NB4 (cell line): Measurements from ENCODE around the gene PEX11A.
"Not testable (repeated sequence)": the region's sequence is repeated elsewhere in the genome, so short reads cannot be mapped to it uniquely, and the experiment has no call there.

Source experiments
- DNase-seq: peaks from one replicate; pipeline ENCODE4 v3.0.0; 2010; ENCODE audit warnings: low read depth
- H3K4me3 ChIP-seq: one replicate; pipeline ENCODE4 v1.5.1; 2011; ENCODE audit warnings: mild to moderate bottlenecking, low read depth, low read length, moderate library complexity
- MAX ChIP-seq: IDR thresholded peaks from 2 replicates; pipeline ENCODE4 v1.6.1; 2011; ENCODE audit warnings: low read depth, low read length
- MYC ChIP-seq: IDR thresholded peaks from 2 replicates; pipeline ENCODE4 v1.6.1; 2011; ENCODE audit warnings: low read depth, low read length
- POLR2A ChIP-seq: IDR thresholded peaks from 2 replicates; pipeline ENCODE4 v1.6.1; 2011; ENCODE audit warnings: mild to moderate bottlenecking; ENCODE audit not compliant: insufficient read length; ENCODE audit errors: extremely low read depth
- TF ChIP-seq, protein P1 (sequence below): IDR thresholded peaks from one replicate; pipeline ENCODE4 v1.5.1; 2012; ENCODE audit warnings: low read depth, low read length

Gene PEX11A

GRCh38 chr15:89695198-89695597 is 4.6 kb upstream of the PEX11A start:
- TF ChIP-seq POLR2A: no peak
- no peak for TF ChIP-seq MYC
- TF ChIP-seq, protein P1, sequence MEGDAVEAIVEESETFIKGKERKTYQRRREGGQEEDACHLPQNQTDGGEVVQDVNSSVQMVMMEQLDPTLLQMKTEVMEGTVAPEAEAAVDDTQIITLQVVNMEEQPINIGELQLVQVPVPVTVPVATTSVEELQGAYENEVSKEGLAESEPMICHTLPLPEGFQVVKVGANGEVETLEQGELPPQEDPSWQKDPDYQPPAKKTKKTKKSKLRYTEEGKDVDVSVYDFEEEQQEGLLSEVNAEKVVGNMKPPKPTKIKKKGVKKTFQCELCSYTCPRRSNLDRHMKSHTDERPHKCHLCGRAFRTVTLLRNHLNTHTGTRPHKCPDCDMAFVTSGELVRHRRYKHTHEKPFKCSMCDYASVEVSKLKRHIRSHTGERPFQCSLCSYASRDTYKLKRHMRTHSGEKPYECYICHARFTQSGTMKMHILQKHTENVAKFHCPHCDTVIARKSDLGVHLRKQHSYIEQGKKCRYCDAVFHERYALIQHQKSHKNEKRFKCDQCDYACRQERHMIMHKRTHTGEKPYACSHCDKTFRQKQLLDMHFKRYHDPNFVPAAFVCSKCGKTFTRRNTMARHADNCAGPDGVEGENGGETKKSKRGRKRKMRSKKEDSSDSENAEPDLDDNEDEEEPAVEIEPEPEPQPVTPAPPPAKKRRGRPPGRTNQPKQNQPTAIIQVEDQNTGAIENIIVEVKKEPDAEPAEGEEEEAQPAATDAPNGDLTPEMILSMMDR: no peak
- no peak for TF ChIP-seq MAX
- no peak for DNase-seq
- H3K4me3 ChIP-seq: no peak overlapping the region

DNA sequence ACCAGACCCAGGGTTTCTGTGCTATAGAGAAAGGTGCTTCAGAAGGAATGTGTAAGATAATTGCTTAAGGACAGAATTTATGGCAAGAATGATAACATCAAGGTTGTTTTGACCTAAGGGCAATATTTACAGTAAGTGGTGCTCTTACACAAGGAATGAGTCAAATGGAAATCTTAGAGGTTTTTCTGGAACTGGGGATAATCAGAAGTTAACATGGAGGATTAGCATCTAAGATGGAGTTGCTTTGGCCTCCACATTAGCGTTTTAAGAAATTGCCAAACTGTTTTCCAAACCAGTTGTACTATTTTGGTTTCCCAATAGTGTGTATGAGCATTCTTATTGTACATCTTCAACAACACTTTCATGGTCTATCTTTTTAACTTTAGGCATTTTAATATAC is 3.1 kb upstream of the PEX11A start:
- no peak for DNase-seq
- H3K4me3 ChIP-seq: no peak overlapping the region
- TF ChIP-seq MAX: no peak
- no peak for TF ChIP-seq MYC
- TF ChIP-seq, protein P1: no peak
- TF ChIP-seq POLR2A: no peak

DNA sequence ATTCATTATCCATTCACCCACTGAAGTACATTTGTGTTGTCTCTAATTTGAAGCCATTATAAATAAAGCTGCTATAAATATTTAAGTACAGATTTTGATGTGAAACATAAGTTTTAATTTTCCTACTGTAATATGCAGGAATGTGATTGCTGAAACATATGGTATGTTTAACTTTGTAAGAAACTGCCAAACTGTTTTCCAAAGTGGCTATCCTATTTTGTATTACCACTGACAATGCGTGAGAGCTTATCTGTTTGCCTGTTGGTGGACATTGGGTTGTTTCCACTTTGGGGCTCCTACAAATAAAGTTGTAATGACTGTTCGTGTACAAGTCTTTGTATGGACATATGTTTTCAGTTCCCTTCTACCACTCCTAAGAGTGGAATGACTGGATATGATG is 2.5 kb upstream of the PEX11A start:
- DNase-seq: no peak
- no peak for TF ChIP-seq POLR2A
- TF ChIP-seq, protein P1: no peak
- no peak for TF ChIP-seq MAX
- TF ChIP-seq MYC: no peak

DNA sequence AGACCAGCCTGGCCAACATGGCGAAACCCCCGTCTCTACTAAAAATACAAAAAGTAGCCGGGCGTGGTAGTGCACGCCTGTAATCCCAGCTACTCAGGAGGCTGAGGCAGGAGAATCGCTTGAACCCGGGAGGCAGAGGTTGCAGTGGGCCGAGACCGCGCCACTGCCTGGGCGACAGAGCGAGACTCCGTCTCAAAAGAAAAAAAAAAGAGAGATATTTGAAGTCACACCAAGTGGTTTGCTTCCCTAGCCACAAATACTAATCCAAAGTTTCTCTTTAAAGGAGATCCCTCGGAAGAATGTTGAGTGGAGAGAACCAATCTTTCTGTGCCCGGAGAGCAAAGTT is 651 bp downstream of the PEX11A start:
- DNase-seq: not testable (repeated sequence)

More for the DNA sequence above, 2.5 kb upstream of the PEX11A start:
- H3K4me3 ChIP-seq: no peak overlapping the region

DNA sequence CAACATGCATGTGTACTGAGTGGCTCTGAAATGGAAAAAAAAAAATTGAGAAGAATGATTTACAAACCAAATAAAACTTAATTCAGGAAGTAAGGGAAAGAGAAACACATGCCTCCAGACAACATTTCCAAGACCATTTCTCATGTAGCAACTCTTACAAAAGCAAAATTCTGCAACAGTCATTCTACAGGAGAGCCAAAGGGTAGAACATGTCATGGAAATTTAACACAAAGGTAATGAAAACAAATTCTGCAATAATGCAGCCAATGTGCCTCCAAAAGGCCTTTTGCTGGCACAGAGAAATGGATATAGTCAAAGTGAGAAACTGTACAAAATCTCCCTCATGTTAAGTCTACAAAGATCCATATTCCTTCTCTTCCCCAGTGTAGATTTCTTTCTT is 4.0 kb downstream of the PEX11A start:
- no peak overlapping the region for H3K4me3 ChIP-seq
- no peak for DNase-seq
- TF ChIP-seq MAX: no peak
- TF ChIP-seq MYC: no peak
- no peak for TF ChIP-seq POLR2A
- TF ChIP-seq, protein P1: no peak

More for the DNA sequence above, 651 bp downstream of the PEX11A start:
- peak overlapping the region; percentile 40 for H3K4me3 ChIP-seq

- H3K4me3 ChIP-seq: no peak overlapping the region
- TF ChIP-seq POLR2A (no peak), MYC (no peak), MAX (no peak)
- TF ChIP-seq, protein P1: no peak
- DNase-seq: no peak
These were observed 4.6 kb downstream of the PEX11A start for GRCh38 chr15:89685995-89686394.
